ENCODE results near the gene VRK2.
"Not testable (repeated sequence)": the region's sequence is repeated elsewhere in the genome, so short reads cannot be mapped to it uniquely, and the experiment has no call there.

Gene VRK2

DNA sequence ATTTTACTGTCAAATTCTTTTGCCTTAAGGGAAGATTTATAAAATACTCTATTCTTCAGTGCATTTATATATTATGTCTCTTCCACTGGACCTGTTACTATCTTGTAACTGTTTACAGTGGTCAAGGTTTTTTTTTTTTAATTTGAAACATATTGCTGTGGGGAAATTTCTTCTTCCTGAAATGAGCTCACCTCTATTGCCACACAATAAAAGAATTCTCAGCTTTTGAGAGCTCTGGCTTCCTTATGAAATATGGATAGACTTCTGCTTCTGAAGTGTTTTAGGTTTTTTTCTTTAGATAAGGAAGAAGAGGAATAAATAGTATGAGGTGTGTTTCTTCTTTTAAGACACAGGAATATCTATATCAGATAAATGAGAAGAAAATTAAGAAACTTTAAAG lies 7.7 kb downstream of the VRK2 start:
- DNase-seq (ENCODE audit: low read depth) = no peak

DNA sequence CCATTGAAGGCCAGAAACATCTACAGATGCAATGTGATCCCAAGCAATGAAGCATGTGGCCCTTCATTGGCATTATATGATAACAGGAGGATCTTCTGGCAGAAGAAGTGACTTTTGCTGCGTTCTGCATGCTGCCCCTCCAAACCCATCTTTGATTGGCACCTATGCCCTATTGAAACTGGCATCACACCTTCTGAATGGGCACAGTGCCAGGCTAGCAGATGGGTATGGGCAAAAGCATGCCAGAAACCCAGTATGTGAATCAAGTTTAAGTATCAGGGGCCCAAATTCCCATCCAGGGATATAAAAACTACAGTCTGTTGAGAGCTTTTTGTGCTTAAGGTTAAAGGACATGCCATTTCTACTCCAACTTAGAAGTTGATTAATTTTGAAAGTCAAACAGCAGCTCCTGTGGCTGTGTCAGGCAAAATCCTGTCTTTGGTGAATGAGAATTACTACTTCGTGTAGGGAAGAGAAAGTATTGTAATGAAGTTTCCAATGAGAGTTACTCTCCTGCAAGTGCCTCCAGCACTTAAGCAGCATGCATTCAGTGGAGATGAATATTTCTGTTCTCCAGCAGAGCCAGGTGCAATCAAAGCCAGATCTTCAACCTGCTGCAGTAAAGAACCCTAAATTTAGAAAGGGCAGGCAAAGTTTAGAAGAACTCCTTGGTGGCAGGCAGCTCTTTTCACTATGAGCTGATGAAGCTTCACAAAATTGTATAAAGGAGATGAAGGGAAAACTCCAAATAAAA lies 8.6 kb downstream of the VRK2 start:
- DNase-seq (ENCODE audit: low read depth) = no peak

DNA sequence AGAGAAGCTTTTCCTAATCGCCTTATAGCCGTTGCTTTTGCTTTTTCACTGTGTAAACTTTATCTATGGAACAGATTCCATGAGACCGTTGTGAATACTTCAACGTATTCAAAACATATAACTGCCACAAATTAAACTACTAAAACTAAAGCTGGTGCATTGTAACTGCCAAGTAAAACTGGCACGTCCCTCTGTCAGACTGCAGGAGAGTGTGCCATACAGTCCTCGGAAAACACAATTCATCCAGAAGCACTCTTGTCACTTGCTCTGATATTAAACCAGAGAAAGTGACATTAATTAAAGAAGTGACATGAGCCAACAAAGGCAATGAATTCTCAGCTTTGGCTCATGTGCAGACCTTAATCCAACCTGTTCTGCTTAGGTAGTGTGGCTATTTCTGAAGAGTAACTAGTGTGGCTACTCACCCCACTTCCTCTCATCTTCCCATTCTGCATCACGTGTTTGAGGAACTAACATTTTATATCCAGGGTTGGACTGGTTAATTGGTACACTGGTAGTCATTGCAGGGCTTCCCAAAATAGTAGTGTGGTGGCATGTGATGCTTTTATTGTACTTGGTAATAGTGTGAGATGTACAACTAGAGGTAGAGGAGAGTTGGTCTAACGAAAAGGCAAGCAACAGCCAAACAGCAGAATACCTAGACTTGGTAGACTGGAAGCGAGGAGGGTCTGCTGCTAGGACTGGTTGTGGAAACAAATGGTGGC lies 9.7 kb downstream of the VRK2 start:
- DNase-seq (ENCODE audit: low read depth) = no peak

DNA sequence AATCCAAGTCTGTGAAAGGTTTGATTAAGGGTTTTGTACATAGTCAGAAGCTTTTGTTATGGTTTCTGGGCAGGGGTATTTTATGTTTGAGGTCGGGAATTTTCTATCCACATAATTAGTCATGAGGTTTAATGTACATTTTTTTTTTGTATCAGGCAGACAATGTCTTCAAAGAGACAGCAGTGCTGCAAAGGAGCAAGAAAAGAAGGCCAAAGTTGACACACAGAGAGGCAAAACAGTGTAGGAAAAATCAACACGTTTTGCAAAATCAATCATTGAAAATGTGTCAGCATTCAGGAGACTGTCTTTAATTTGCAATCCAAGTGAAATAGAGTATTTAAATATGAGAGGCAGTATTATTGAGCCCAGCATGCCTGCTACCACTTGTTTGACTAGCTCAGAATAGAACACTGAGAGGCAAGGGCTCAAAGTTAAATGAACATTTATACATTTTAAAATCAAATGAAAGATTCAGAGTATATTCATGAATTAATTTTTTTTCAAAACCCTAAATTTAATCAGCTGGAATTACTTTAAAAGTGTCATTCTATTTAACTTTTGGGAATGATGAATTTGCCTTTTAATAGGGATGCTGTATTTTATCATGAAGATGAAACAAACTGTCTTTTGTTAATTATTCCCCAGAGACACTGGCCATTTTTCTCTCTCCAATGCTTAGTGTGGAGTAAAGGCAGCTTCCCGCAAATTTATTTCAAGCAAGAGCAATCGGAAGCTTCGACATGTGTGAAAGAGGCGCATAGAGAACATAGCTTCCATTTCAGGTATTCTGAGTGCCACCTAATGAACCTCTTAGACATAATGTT lies 11.3 kb downstream of the VRK2 start:
- DNase-seq (ENCODE audit: low read depth) = no peak

DNA sequence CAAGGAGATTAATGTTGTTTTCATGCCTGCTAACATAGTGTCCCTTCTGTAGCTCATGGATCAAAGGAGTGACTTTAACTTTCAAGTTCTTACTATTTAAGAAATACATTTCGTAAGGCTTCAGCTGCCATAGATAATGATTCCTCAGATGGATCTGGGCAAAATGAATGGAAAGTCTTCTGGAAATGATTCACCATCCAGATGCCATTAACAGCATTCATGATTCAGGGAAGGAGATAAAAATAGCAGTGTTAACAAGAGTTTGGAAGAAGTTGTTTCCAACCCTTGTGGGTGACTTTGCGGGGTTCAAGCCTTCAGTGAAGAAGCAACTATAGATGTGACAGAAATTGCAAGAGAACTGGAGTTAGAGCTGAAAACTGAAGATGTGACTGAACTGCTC lies 17.0 kb downstream of the VRK2 start:
- DNase-seq (ENCODE audit: low read depth) = no peak

DNA sequence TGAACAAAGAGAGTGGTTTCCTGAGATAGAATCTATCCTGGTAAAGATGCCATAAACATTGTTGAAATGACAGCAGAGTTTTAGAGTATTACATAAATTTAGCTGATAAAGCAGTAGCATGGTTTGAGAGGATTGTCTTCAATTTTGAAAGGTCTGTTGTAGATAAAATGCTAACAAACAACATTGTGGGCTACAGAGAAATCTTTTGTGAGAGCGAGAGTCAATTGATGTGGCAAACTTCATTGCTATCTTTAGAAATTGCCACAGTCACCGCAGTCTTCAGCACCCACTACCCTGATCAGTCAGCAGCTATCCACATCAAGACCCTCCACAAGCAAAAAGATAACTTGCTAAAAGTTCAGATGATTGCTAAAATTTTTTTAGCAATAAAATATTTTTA lies 17.5 kb downstream of the VRK2 start:
- no peak for DNase-seq (ENCODE audit: low read depth)

DNA sequence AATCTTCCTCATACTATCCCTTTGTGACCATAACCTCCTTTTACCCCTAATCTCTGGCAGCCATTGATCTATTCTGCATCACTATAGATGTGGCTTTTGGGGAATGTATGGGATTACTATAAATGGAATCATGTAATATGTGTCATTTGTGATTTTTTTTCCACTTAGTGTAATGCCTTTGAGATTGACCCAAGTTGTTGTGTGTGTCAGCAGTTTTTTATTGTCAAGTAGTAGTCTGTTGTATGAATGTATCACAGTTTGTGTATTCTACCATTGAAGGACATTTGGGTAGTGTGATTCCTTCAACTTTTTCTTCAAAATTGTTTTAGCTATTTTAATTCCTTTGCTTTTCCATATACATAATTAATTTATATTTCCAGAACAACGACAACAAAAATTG lies 18.6 kb downstream of the VRK2 start:
- DNase-seq (ENCODE audit: low read depth) = no peak

DNA sequence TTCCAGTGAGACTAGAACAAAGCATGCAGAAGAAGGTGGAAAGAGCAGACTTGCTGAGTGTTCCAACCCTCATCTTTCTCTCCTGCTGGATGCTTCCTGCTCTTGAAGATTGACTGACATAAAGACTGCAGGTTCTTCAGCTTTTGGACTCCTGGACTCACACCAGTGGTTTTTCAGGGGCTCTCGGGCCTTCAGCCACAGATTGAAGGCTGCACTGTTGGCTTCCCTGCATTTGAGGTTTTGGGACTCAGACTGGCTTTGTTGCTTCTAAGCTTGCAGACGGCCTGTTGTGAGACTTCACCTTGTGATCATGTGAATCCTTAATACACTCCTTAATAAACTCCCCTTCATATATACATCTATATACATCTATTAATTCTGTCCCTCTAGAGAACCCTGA lies 20.4 kb downstream of the VRK2 start:
- DNase-seq (ENCODE audit: low read depth) = no peak

DNA sequence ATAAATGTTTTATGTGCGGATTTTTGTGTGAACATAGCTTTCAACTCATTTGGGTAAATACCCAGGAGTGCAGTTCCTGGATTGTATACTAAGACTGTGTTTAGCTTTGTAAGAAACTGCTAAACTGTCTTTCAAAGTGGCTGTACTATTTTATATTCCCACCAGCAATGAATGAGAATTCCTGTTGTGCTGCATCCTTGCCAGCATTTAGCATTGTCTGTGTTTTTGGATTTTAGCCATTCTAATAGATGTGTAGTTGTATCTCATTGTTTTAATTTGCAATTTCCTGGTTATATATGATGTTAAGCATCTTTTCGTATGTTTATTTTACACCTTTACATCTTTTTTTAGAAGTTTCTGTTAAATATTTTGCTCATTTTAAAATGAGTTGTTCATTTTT lies 24.2 kb downstream of the VRK2 start:
- no peak for DNase-seq (ENCODE audit: low read depth)

DNA sequence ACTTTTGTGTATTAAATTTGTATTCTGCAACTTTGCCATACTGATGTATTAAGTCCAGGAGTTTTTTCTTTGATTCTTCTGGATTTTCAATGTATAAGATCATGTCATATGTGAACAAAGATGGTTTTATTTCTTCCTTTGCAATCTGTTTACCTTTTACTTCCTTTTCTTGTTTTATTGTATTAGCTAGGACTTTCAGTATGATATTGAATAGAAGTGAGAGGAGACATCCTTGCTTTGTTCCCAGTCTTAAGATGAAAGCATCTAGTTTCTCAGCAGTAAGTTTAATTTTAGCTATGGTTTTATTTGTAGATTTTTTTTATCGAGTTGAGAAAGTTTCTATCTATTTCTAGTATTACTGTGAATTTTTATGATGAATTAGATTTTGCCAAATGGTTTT lies 25.5 kb downstream of the VRK2 start:
- no peak for DNase-seq (ENCODE audit: low read depth)

DNA sequence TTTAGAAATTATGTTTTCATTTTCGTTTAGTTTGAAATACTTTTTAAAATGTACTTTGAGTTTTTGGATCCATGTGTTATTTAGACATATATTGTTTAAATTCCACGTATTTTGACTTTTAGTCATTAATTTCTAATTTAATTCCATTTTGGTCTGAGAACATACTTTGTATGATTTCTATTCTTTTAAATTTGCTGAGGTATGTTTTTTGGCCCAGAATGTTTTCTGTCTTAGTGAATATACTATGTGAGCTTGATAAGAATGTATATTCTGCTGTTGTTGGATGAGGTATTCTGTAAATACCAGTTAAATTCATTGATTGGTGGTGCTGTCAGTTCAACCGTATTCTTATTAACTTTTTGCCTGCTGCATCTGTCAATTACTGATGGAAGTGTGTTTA lies 26.4 kb downstream of the VRK2 start:
- no peak for DNase-seq (ENCODE audit: low read depth)

DNA sequence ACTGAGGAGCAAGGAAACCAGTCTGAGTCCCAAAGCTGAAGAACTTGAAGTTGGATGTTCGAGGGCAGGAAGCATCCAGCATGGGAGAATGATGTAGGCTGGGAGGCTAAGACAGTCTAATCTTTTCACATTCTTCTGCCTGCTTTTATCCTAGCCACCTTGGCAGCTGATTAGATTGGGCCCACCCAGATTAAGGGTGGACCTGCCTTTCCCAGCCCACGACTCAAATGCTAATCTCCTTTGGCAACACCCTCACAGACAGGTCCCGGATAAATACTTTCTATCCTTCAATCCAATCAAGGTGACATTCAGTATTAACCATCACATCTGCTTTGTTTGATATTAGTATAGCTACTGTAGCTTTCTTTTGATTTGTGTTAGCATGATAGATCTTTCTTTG lies 27.1 kb downstream of the VRK2 start:
- no peak for DNase-seq (ENCODE audit: low read depth)

DNA sequence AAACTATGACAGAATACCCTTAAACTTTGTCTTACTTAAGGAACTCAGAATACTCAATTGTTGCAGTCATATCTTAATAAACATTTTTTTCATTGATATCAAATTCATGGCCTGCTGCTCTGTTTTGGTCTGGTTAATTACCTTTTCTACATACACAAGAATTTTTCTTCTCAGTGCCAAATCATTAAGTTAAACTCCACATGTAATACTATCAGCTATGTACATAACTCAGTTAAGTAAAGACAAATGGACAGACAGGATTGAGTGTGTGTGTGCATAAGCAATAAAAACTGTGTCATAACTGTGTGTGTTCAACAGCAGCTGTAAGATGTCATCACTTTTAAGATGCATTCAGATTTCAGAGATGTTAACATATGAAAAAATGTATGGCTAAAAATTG lies 34.4 kb downstream of the VRK2 start:
- DNase-seq (ENCODE audit: low read depth) = no peak

DNA sequence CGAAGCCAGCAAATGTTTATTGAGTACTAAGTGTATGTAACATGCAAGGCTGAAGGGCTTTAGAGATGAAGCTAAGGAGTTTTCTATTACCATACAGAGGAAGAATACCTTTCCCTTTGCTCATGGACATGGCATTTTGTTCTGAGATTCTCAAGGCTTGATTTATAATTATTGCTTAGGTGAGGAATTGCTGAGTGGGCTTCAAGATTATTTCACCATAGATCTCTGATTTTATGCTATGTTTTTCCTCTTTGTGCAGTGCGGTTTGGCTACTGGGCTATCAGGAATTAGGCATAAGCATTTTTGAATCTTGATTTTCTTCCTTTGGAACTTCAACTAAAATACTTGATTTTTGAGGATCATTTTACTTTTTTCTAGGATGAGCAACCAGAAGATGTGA lies 42.5 kb downstream of the VRK2 start:
- DNase-seq (ENCODE audit: low read depth) = no peak

DNA sequence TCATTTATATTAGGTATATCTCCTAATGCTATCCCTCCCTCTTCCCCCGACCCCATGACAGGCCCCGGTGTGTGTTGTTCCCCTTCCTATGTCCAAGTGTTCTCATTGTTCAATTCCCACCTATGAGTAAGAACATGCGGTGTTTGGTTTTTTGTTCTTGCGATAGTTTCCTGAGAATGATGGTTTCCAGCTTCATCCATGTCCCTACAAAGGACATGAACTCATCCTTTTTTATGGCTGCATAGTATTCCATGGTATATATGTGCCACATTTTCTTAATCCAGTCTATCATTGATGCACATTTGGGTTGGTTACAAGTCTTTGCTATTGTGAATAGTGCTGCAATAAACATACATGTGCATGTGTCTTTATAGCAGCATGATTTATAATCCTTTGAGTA lies 46.2 kb downstream of the VRK2 start:
- not testable (repeated sequence) for DNase-seq (ENCODE audit: low read depth)

DNA sequence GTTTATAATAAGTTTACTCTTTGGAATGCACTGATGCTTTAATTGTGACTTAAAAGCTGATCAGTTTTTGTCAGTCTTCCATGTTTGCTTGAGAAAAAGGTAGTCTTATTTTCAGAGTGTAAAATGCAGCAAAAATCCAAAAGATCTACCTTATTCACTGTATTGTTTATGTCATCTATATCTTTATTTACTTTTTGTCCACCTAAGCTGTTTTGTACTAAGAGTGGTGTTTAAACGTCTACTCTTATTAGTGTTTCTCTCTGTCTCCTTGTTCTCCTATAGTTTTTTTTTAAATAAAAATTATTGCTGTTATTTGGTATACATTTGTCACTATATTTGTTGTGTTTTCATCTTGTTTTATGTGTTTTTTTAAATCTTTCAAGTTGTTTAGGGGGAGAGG lies 50.4 kb downstream of the VRK2 start:
- DNase-seq (ENCODE audit: low read depth) = no peak

DNA sequence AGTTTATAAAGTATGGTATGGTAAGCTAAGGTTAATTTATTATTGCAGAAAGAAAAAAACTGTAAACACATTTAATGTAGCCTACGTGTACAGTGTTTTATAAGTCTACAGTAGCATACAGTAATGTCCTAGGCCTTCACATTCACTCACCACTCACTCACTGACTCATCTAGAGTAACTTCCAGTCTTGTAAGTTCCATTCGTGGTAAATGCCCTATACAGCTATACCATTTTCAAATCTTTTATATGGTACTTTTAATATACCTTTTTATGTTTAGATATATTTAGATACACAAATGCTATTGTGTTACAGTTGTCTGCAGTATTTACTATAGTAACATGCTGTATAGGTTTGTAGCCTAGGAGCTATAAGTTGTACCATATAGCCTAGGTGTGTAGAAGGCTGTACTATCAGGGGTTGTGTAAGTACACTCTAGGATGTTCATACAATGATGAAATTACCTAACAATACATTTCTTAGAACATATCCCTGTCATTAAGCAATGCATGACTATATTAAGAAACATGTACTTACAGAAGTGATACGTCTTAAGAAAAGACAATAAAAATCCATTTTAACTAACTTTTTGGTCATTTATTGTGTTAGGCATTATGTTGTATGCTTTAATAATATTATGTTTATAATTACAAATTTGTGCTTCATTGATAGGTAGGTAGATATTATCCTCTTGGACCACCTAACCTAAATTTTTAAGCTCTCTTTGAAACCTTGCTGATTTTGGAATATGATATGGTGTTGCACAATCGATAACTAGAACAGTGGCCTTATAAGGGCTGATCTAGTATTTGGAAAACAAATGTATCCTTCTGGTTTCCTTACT lies 51.9 kb downstream of the VRK2 start:
- no peak for DNase-seq (ENCODE audit: low read depth)

DNA sequence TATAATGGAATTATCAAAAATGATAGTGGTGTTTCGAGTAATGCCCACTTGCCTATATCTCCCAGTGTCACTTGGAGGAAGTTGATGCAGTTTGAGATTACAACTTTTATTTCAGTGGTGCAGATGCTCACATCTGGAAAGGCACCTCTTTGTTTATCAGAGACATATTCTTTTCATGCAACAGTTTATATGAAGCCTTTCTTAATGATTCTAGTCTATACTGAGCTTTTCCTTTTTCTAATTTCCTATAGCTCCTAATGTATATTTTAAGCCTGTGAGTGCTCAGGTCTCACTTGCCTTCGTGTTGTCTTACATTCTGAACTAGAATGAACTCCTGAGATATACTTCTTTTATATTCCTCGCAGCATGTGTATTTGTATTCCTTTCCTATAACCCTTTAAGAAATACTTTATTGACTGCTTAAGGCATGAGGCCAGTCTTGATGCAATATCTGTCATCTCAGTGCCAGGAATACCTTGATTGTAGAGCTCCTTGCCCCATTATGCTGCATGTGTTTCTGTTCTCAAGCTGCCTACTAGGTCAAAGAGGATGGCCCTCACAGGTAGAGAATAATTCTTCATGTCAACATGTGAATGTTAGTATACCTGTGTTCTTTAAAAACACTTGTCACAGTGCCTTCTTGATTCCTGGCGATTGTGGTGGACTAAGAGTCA lies 52.6 kb downstream of the VRK2 start:
- no peak for DNase-seq (ENCODE audit: low read depth)

DNA sequence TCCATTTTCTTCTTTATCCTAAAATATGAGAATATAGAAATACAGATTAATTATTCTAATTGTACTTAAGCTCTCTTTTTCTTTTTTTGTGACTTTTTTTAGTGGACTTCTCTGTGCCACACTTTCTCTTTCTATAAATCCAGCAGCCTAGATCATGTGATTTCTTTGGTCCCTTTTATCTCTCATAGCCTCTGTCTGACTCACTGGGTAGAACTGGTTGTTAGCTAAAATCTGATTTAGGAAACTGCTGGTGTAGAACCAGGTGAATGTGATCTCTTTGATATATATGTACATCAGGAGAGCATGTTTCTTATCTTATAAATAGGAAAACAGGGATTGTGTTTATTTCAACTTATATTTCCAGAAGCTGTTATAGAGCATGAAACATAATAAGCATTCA lies 54.9 kb downstream of the VRK2 start:
- no peak for DNase-seq (ENCODE audit: low read depth)

DNA sequence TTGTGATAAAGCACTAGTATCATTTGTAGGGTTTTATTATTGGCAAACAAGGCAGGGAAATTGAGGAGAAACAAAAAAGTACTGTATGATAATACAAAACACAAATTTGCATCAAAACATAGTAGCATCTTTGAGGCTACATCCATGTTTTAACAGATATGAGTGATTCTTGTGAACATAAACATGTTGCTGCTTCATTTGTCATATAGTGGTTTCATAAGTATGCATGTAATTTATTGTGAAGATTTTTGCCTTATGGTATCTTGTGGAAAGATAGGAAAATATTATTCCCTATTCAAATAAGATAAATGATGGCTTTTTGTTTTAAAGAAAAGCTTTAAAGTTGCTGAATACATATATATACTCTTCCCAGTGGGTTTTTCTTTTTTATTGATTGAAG lies 60.3 kb downstream of the VRK2 start:
- DNase-seq (ENCODE audit: low read depth) = no peak
